ENCODE data around the gene INSRR.

The INSRR gene

DNA sequence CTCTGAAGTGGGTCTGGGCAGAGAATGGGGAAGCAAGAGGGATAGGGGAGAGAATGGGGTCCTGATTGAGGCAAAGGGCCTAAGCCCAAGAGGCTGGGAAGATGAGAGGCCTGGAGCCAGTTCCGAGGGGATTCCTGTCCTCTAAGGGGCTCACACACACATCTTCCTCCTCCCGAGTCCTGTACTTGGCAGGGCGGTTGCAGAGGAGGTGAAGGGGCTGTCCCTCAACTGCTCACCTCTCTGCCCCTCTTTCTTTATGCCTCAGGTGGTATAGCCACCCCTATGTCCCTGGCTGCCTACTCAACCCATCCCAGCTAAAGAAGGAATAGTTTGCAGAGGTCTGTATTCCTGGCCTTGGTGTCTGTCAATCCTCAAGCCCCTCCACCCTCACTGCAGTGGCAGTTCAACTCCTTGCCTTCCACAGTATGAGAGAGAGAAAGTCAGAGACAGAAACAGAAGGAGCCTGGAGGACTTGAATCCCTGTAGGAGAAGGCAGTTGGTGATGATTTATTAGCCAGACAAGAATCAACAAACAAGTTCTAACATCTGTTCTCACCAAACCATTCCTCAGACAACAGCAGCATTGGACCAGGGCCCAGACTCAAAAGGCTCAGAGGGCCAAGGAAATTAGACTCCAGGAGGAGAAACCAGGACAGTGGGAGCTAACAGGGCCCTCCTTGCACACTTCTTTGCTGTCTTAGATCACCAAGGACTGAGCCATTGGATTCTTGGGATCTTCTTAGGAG is 53.0 kb downstream of the INSRR start:
- Histone ChIP-seq H4K20me1 (ENCODE audit: insufficient read depth) (no peaks in the 10 kb centered on the region), H3K79me2 (ENCODE audit: insufficient read depth, low read depth) (no peaks in the 10 kb centered on the region), H3K27ac (no peak overlapping the region), H3K4me1 (ENCODE audit: low read depth, poor library complexity, severe bottlenecking) (peaks cover 13% of the 10 kb centered on the region), H3K9ac (no peak overlapping the region), H3K36me3 (ENCODE audit: insufficient read depth) (peaks cover under 1% of the 10 kb centered on the region; the same call in 1 of the 2 replicates), H3K4me3 (IDR thresholded peaks at IDR 0.05; ENCODE audit: insufficient read depth, low read depth, low read length) (no peak overlapping the region), H3K27me3 (ENCODE audit: insufficient read depth, low read depth) (no peaks in the 10 kb centered on the region), H2AFZ (ENCODE audit: low read depth) (no peak overlapping the region), H3K4me2 (no peak overlapping the region)
- TF ChIP-seq, protein P1, sequence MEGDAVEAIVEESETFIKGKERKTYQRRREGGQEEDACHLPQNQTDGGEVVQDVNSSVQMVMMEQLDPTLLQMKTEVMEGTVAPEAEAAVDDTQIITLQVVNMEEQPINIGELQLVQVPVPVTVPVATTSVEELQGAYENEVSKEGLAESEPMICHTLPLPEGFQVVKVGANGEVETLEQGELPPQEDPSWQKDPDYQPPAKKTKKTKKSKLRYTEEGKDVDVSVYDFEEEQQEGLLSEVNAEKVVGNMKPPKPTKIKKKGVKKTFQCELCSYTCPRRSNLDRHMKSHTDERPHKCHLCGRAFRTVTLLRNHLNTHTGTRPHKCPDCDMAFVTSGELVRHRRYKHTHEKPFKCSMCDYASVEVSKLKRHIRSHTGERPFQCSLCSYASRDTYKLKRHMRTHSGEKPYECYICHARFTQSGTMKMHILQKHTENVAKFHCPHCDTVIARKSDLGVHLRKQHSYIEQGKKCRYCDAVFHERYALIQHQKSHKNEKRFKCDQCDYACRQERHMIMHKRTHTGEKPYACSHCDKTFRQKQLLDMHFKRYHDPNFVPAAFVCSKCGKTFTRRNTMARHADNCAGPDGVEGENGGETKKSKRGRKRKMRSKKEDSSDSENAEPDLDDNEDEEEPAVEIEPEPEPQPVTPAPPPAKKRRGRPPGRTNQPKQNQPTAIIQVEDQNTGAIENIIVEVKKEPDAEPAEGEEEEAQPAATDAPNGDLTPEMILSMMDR (conservative IDR thresholded peaks at IDR 0.05; ENCODE audit: low read depth, low read length), result no peak

DNA sequence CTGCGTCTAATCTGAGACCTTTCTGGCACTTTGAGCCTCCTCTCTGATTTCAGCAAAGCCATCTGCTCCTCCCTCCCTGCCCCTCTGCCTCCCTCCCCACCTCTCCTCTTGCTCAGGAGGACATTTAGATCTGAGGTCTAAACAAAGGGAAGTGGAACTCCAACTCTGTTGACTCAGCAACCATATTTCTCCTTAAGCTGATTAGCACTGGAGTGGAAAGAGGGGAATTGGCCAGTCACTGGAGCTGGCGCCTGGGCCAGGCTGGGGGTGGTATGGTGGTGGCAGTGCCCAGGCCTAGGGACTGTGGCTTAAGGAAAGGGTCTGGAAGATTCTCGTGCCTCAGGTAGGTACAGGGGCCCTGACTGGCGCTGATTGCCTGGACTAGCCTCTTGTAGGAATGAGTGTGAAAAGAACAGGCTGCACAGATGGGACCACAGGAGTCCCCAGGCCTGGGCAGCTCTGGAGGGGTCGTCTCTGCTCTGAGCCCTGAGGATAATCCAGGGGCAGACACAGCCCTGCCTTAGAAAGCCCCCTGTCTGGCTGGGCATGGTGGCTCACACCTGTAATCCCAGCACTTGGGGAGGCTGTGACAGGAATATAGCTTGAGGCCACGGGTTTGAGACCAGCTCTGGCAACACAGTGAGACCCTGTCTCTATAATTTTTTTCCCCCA is 54.2 kb downstream of the INSRR start:
- no peak overlapping the region for H3K9ac ChIP-seq
- no peaks in the 10 kb centered on the region for H3K79me2 ChIP-seq (ENCODE audit: insufficient read depth, low read depth)
- no peaks in the 10 kb centered on the region for H4K20me1 ChIP-seq (ENCODE audit: insufficient read depth)
- H3K36me3 ChIP-seq (ENCODE audit: insufficient read depth), result peaks cover 5% of the 10 kb centered on the region; the same call in 1 of the 2 replicates
- H3K4me1 ChIP-seq (ENCODE audit: low read depth, poor library complexity, severe bottlenecking), result peaks cover 13% of the 10 kb centered on the region
- no peak overlapping the region for H3K27ac ChIP-seq
- no peak overlapping the region for H3K4me3 ChIP-seq (IDR thresholded peaks at IDR 0.05; ENCODE audit: insufficient read depth, low read depth, low read length)
- no peak overlapping the region for H3K4me2 ChIP-seq
- no peaks in the 10 kb centered on the region for H3K27me3 ChIP-seq (ENCODE audit: insufficient read depth, low read depth)
- TF ChIP-seq, protein P1 (conservative IDR thresholded peaks at IDR 0.05; ENCODE audit: low read depth, low read length), result no peak
- H2AFZ ChIP-seq (ENCODE audit: low read depth), result no peak overlapping the region

DNA sequence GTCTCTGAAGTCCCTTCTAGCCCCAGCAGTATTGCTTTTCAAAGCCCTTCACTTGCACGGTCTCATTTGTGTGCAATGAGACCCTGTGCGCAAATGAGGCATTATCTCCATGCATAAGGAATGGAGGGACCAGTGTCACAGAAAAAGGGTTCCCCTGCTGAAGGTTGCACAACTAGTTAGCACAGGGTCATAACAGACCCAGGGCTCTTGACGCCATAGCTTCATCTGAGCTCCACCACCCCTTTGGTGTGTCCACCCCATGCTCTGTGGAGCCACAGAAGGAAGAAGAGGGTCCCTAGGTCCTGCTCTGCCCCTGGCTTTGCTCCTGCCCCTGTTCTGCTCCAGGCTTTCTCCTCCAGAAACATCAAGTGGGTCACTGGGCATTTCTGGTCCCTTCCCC is 54.9 kb downstream of the INSRR start:
- Histone ChIP-seq H3K4me2 (no peak overlapping the region), H4K20me1 (ENCODE audit: insufficient read depth) (no peaks in the 10 kb centered on the region), H3K4me3 (IDR thresholded peaks at IDR 0.05; ENCODE audit: insufficient read depth, low read depth, low read length) (no peak overlapping the region), H3K4me1 (ENCODE audit: low read depth, poor library complexity, severe bottlenecking) (peaks cover 13% of the 10 kb centered on the region), H3K9ac (no peak overlapping the region), H3K27me3 (ENCODE audit: insufficient read depth, low read depth) (no peaks in the 10 kb centered on the region), H3K79me2 (ENCODE audit: insufficient read depth, low read depth) (no peaks in the 10 kb centered on the region), H3K36me3 (ENCODE audit: insufficient read depth) (peaks cover 5% of the 10 kb centered on the region; the same call in 1 of the 2 replicates), H2AFZ (ENCODE audit: low read depth) (no peak overlapping the region), H3K27ac (no peak overlapping the region)
- TF ChIP-seq, protein P1 (conservative IDR thresholded peaks at IDR 0.05; ENCODE audit: low read depth, low read length), result no peak

DNA sequence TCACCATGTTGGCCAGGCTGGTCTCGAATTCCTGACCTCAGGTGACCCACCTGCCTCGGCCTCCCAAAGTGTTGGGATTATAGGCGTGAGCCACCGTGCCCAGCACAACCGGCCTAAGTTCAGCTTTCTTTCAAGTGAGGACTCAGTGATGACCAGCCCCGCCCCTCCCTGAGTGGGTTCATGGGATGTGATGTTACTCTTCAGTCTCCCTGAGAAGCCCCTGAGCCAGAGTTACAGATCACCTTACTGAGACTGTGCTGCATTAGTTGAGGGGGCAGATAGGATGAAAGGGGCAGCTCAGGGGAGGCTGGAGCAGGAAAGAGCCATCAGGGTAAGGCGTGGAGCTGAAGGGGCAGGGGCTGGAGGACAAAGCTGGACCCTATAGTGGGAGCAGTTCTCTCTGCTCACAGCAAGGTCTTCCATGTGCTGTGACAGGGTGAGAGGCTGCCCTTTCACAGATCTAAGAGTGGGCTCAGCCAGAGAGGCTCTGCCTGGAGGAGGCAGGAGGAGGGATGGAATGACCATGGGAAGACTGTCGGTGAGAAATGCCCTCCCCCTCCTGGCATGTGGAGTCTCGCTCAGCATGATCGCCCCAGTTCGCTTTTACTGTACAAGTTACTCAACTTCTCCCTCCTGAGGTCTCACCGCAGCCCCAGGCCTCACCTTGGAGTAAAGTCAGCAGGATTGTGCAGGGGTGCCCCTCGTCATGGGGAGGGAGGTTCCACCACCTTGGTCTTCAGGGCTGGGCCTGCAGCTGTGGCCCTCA is 55.6 kb downstream of the INSRR start:
- no peaks in the 10 kb centered on the region for H3K79me2 ChIP-seq (ENCODE audit: insufficient read depth, low read depth)
- TF ChIP-seq, protein P1 (conservative IDR thresholded peaks at IDR 0.05; ENCODE audit: low read depth, low read length), result no peak
- H4K20me1 ChIP-seq (ENCODE audit: insufficient read depth), result no peaks in the 10 kb centered on the region
- H3K4me3 ChIP-seq (IDR thresholded peaks at IDR 0.05; ENCODE audit: insufficient read depth, low read depth, low read length), result no peak overlapping the region
- H3K4me2 ChIP-seq, result no peak overlapping the region
- H3K36me3 ChIP-seq (ENCODE audit: insufficient read depth), result peaks cover 9% of the 10 kb centered on the region; the same call in 1 of the 2 replicates
- H3K27me3 ChIP-seq (ENCODE audit: insufficient read depth, low read depth), result no peaks in the 10 kb centered on the region
- no peak overlapping the region for H2AFZ ChIP-seq (ENCODE audit: low read depth)
- H3K9ac ChIP-seq, result no peak overlapping the region
- peaks cover 13% of the 10 kb centered on the region for H3K4me1 ChIP-seq (ENCODE audit: low read depth, poor library complexity, severe bottlenecking)
- H3K27ac ChIP-seq, result no peak overlapping the region

Data from KMS-11 (cell line).